Sigmoid colon (tissue), 7 donors: Measurements from ENCODE around the gene SOCS4. TPM values are rescaled to one million over a fixed set of nuclear protein-coding genes. Genes with fewer than 3 reads are reported as not detected.
A peak's percentile ranks its signal among the peaks of the same experiment; 100 is the strongest.

Source experiments
- DNase-seq: peaks from one replicate; pipeline ENCODE4 v3.0.0-alpha.2; 2019
- H3K27ac ChIP-seq, 4 donors: fragments of 200-600 bp; sonication (generic); one replicate each; pipeline ENCODE4 v1.5.1; 2016 to 2019; ENCODE audit warnings: mild to moderate bottlenecking in 1 of 4
- H3K27me3 ChIP-seq, 3 donors: fragments of 200-600 bp; sonication (generic); one replicate each; pipeline ENCODE4 v1.5.1; 2019; ENCODE audit warnings: mild to moderate bottlenecking in 1 of 3
- H3K36me3 ChIP-seq, 4 donors: fragments of 200-600 bp; sonication (generic); one replicate each; pipeline ENCODE4 v1.5.1; 2016 to 2019
- H3K4me1 ChIP-seq, 4 donors: fragments of 200-600 bp; sonication (generic); one replicate each; pipeline ENCODE4 v1.5.1; 2017 to 2019
- H3K4me3 ChIP-seq, 4 donors: fragments of 200-600 bp; sonication (generic); one replicate each; pipeline ENCODE4 v1.5.1; 2017 to 2019; ENCODE audit warnings: mild to moderate bottlenecking in 2 of 4, moderate library complexity in 1 of 4
- H3K9me3 ChIP-seq, 4 donors: fragments of 200-600 bp in 3 of 4; sonication (generic) in 3 of 4; one replicate each; pipeline versions ENCODE4 v1.5.1 to v1.6.1; 2013 to 2019
- EP300 ChIP-seq, 4 donors: sonication (generic); formaldehyde crosslinking; IDR thresholded peaks; one replicate each; pipeline ENCODE4 v1.6.1; 2017; ENCODE audit warnings: antibody characterized with exemption in 4 of 4
- POLR2A ChIP-seq, 2 donors: fragments of 450-650 bp; IDR thresholded peaks; one replicate each; pipeline ENCODE4 v1.6.1; 2016; ENCODE audit warnings: antibody characterized with exemption in 2 of 2, mild to moderate bottlenecking in 2 of 2, moderate library complexity in 2 of 2
- POLR2AphosphoS5 ChIP-seq, 4 donors: sonication (generic); formaldehyde crosslinking; IDR thresholded peaks; one replicate each; pipeline ENCODE4 v1.6.1; 2017; ENCODE audit warnings: antibody characterized with exemption in 4 of 4
- WGBS, 2 donors: extraction: QIAGEN DNeasy Blood & Tissue Kit; methylation state at CpG; one replicate each; pipeline ENCODE4 v1.1.7; 2013; 5-methylcytosine and 5-hydroxymethylcytosine counted together
- intact Hi-C: fragments of 100-400 bp; cut with DNase I; formaldehyde crosslinking; loops from one replicate; pipeline ENCODE4 v1.15.1; 2023
- polyA plus RNA-seq, 3 donors: library from polyadenylated mRNA; stranded (reverse); fragments of 200-250 nt; gene quantifications; one replicate each; pipeline ENCODE4 v1.2.3, GENCODE V29; 2013
- total RNA-seq, 4 donors: library from RNA; depleted of rRNA; stranded (reverse); fragments of >200 nt; gene quantifications; one replicate each; pipeline ENCODE4 v1.1.0, GENCODE V29; 2016
- TF ChIP-seq, protein P1 (sequence below), 4 experiments: fragments of 450-650 bp in 3 of 4; fragments of 200-600 bp in 1 of 4; IDR thresholded peaks; one replicate each; pipeline ENCODE4 v1.5.1; 2016 to 2019; ENCODE audit warnings: antibody characterized with exemption in 4 of 4, mild to moderate bottlenecking in 3 of 4, moderate library complexity in 2 of 4
- donor health status: healthy with polysubstance abuse.
- donor health status: Bipolar disorder and iron deficiency.
- donor health status: healthy.

The SOCS4 gene
- total and polyA plus RNA-seq, 7 donors = 5.4 to 28.5 (median 21.9) TPM

DNA sequence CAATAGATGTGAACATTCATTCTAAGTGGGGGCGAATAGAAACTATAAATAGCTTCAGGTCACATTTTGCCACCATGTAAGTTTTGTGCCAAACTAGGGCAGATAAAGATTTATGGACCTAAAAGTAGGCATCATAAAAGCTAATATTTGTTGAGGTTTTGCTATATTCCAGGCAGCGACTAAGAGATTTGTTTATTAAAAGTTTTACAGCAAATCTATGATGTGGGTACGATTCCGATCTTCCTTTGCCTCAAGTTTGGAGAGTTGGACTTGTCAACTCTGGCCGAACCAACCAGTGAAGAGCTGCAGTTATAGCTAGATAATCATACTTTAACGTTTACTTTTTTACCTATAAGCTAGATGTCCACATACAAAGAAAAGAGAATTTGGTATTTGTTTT lies 26.0 kb downstream of the SOCS4 start:
- Histone ChIP-seq H3K4me3 (peak overlapping the region in 2 of 4 donors; percentile 93 to 94), H3K27ac (peak overlapping the region; percentile 97 to 100 (median 99)), H3K27me3 (no peaks in the 10 kb centered on the region), H3K9me3 (no peaks in the 10 kb centered on the region), H3K4me1 (peaks cover 0 to 40% (median 22%) of the 10 kb centered on the region in 4 donors), H3K36me3 (peaks cover 0 to 9% (median 0%) of the 10 kb centered on the region in 4 donors)
- intact Hi-C loops = no loop called here
- WGBS, 2 donors = 36 to 63% methylated on average over 6 of the region's 6 CpGs
- TF ChIP-seq EP300 (IDR thresholded peaks at IDR 0.05) = no peak
- TF ChIP-seq POLR2A (IDR thresholded peaks at IDR 0.05) = no peak
- TF ChIP-seq, protein P1, sequence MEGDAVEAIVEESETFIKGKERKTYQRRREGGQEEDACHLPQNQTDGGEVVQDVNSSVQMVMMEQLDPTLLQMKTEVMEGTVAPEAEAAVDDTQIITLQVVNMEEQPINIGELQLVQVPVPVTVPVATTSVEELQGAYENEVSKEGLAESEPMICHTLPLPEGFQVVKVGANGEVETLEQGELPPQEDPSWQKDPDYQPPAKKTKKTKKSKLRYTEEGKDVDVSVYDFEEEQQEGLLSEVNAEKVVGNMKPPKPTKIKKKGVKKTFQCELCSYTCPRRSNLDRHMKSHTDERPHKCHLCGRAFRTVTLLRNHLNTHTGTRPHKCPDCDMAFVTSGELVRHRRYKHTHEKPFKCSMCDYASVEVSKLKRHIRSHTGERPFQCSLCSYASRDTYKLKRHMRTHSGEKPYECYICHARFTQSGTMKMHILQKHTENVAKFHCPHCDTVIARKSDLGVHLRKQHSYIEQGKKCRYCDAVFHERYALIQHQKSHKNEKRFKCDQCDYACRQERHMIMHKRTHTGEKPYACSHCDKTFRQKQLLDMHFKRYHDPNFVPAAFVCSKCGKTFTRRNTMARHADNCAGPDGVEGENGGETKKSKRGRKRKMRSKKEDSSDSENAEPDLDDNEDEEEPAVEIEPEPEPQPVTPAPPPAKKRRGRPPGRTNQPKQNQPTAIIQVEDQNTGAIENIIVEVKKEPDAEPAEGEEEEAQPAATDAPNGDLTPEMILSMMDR (IDR thresholded peaks at IDR 0.05) = no peak
- TF ChIP-seq POLR2AphosphoS5 (IDR thresholded peaks at IDR 0.05) = no peak
- no peak for DNase-seq

DNA sequence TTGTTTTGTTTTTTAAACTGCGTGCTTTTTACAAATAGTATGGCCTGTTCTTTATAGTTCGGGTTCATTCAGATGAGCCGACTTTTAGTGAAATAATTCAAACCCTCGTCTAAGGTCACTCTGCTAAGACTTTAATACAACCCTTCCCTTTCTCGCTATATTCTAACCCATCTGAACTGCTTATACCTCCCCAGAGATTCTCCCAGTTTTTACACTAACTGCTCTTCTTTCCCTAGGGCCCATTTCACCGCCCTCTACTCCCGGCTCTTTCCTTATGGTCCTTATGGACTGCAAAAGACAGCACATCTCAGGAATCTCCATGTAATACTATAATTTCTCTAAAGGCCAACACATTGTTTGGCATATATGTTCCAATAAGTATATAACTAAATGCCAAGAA lies 26.5 kb downstream of the SOCS4 start:
- DNase-seq = no peak
- TF ChIP-seq POLR2A (IDR thresholded peaks at IDR 0.05) (no peak), EP300 (IDR thresholded peaks at IDR 0.05) (no peak), POLR2AphosphoS5 (IDR thresholded peaks at IDR 0.05) (no peak)
- TF ChIP-seq, protein P1 (IDR thresholded peaks at IDR 0.05) = no peak
- H3K36me3 ChIP-seq = peaks cover 0 to 14% (median 0%) of the 10 kb centered on the region in 4 donors
- H3K4me1 ChIP-seq = peaks cover 0 to 40% (median 22%) of the 10 kb centered on the region in 4 donors
- H3K9me3 ChIP-seq = no peaks in the 10 kb centered on the region
- H3K27ac ChIP-seq = peak overlapping the region in 3 of 4 donors; percentile 99 to 100 (median 99)
- WGBS, 2 donors = 88 to 89% methylated on average over 7 of the region's 7 CpGs
- H3K27me3 ChIP-seq = no peaks in the 10 kb centered on the region
- intact Hi-C loops = no loop called here
- peak overlapping the region in 1 of 4 donors; percentile 93 for H3K4me3 ChIP-seq

DNA sequence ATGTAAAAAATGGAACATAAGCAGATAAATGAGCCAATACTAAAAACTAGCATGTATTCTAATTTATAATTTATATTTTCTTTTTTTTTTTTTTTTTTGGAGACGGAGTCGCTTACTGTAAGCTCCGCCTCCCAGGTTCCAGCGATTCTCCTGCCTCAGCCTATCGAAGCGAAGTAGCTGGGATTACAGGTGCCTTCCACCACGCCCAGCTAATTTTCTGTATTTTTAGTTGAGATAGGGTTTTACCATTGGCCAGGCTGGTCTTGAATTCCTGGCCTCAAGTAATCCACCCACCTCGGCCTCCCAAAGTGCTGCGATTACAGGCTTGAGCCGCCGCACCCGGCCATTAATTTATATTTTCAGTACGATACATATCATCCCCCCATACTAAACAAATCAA lies 27.1 kb downstream of the SOCS4 start:
- H3K4me1 ChIP-seq = peaks cover 0 to 40% (median 22%) of the 10 kb centered on the region in 4 donors
- H3K4me3 ChIP-seq = no peak overlapping the region
- H3K27ac ChIP-seq = no peak overlapping the region
- intact Hi-C loops = no loop called here
- peaks cover 0 to 16% (median 0%) of the 10 kb centered on the region in 4 donors for H3K36me3 ChIP-seq
- DNase-seq = no peak
- H3K27me3 ChIP-seq = no peaks in the 10 kb centered on the region
- H3K9me3 ChIP-seq = no peaks in the 10 kb centered on the region
- WGBS, 2 donors = 98 to 99% methylated on average over 13 of the region's 13 CpGs
- TF ChIP-seq, protein P1 (IDR thresholded peaks at IDR 0.05) = no peak
- TF ChIP-seq EP300 (IDR thresholded peaks at IDR 0.05) = no peak
- TF ChIP-seq POLR2AphosphoS5 (IDR thresholded peaks at IDR 0.05) = no peak
- TF ChIP-seq POLR2A (IDR thresholded peaks at IDR 0.05) = no peak

DNA sequence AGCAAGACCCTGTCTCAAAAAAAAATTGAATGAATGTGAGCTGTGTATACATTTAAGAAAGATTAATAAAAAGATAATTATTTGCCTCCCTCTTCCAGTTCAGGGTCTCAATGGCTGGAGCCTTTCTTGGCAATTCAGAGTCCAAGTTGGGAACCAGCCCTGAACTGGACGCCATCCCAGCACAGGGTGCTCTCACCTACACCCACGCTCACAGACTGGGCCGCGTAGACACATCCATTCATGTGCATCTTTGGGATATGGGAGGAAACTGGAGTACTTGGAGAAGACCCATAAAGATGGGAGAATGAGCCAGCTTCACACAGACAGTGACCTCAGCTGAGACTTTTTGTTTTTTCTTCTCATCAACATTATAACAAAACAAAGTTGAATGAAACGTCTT lies 30.9 kb downstream of the SOCS4 start:
- Histone ChIP-seq H3K36me3 (peaks cover 2 to 22% (median 3%) of the 10 kb centered on the region in 4 donors), H3K4me3 (no peak overlapping the region), H3K27ac (no peak overlapping the region), H3K4me1 (peaks cover 0 to 44% (median 27%) of the 10 kb centered on the region in 4 donors), H3K9me3 (no peaks in the 10 kb centered on the region), H3K27me3 (no peaks in the 10 kb centered on the region)
- intact Hi-C loops = no loop called here
- TF ChIP-seq, protein P1 (IDR thresholded peaks at IDR 0.05) = no peak
- TF ChIP-seq POLR2A (IDR thresholded peaks at IDR 0.05) (no peak), POLR2AphosphoS5 (IDR thresholded peaks at IDR 0.05) (no peak), EP300 (IDR thresholded peaks at IDR 0.05) (no peak)
- no peak for DNase-seq
- 93 to 98% methylated on average over 5 of the region's 5 CpGs for WGBS, 2 donors

DNA sequence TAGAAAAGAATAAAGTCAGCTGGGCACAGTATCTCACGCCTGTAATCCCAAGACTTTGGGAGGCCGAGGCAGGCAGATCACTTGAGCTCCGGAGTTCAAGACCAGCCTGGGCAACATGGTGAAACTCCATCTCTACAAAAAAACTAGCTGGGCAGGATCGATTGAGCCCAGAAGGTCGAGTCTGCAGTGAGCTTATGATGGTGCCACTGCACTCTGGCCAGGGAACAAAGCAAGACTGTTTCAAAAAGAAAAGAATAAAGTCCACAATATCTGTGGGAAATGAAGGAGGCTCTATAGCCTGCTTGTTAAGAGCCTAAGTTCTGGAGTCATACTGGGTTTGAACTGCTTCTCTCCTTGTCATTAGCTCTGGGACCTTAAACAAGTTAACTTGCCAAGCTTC lies 32.3 kb downstream of the SOCS4 start:
- TF ChIP-seq EP300 (IDR thresholded peaks at IDR 0.05) (no peak), POLR2A (IDR thresholded peaks at IDR 0.05) (no peak), POLR2AphosphoS5 (IDR thresholded peaks at IDR 0.05) (no peak)
- TF ChIP-seq, protein P1 (IDR thresholded peaks at IDR 0.05) = no peak
- Histone ChIP-seq H3K9me3 (no peaks in the 10 kb centered on the region), H3K27ac (no peak overlapping the region), H3K27me3 (no peaks in the 10 kb centered on the region), H3K4me3 (no peak overlapping the region), H3K36me3 (peaks cover 8 to 32% (median 10%) of the 10 kb centered on the region in 4 donors), H3K4me1 (peaks cover 0 to 37% (median 19%) of the 10 kb centered on the region in 4 donors)
- no peak for DNase-seq
- intact Hi-C loops = no loop called here
- 87 to 95% methylated on average over 5 of the region's 5 CpGs for WGBS, 2 donors
